Astrocyte (in vitro differentiated cells and primary cell): Measurements from ENCODE around the gene DPP8. TPM values are rescaled to one million over a fixed set of nuclear protein-coding genes. Genes with fewer than 3 reads are reported as not detected.

Experiments
- DNase-seq: peaks from one replicate; pipeline ENCODE4 v3.0.0-alpha.2; 2010; ENCODE audit warnings: low read depth
- FAIRE-seq: peaks from 2 replicates; lab custom pipeline; 2011; peaks lifted over from hg19 to GRCh38; lab: Jason Lieb, UNC
- H2AFZ ChIP-seq: 2 replicates; pipeline ENCODE4 v1.6.0; 2012; ENCODE audit warnings: low read depth, low read length, inconsistent platforms
- H3K27ac ChIP-seq: 2 replicates; pipeline ENCODE4 v1.5.1; 2011; ENCODE audit warnings: low read depth, low read length, inconsistent platforms
- H3K27me3 ChIP-seq: 2 replicates; pipeline ENCODE4 v1.6.0; 2011; ENCODE audit warnings: low read length, inconsistent platforms; ENCODE audit not compliant: insufficient read depth
- H3K36me3 ChIP-seq: 2 replicates; pipeline ENCODE4 v1.5.1; 2011; ENCODE audit warnings: low read length, inconsistent platforms; ENCODE audit not compliant: insufficient read depth
- H3K4me1 ChIP-seq: 2 replicates; pipeline ENCODE4 v1.5.1; 2011; ENCODE audit warnings: low read length, inconsistent platforms; ENCODE audit not compliant: insufficient read depth
- H3K4me2 ChIP-seq: 2 replicates; pipeline ENCODE4 v1.6.0; 2012; ENCODE audit warnings: low read length, inconsistent platforms
- H3K4me3 ChIP-seq: 2 replicates; pipeline ENCODE4 v1.5.1; 2011; ENCODE audit warnings: low read depth, mild to moderate bottlenecking, low read length, inconsistent platforms; ENCODE audit not compliant: insufficient read depth
- H3K79me2 ChIP-seq: 2 replicates; pipeline ENCODE4 v1.6.0; 2012; ENCODE audit warnings: mild to moderate bottlenecking, low read length, inconsistent platforms; ENCODE audit not compliant: insufficient read depth
- H3K9ac ChIP-seq: 2 replicates; pipeline ENCODE4 v1.6.0; 2012; ENCODE audit warnings: mild to moderate bottlenecking, low read length, inconsistent platforms
- H3K9me3 ChIP-seq: 2 replicates; pipeline ENCODE4 v1.5.1; 2012; ENCODE audit warnings: low read depth, mild to moderate bottlenecking, low read length, inconsistent platforms; ENCODE audit not compliant: insufficient read depth
- H4K20me1 ChIP-seq: 2 replicates; pipeline ENCODE4 v1.6.0; 2012; ENCODE audit warnings: low read length, inconsistent platforms; ENCODE audit not compliant: insufficient read depth
- H3K27ac Mint-ChIP-seq: one replicate; pipeline ENCODE4 v1.8.0; 2021; ENCODE audit warnings: mild to moderate bottlenecking, mixed read lengths; ENCODE audit not compliant: unreplicated experiment
- H3K27me3 Mint-ChIP-seq: one replicate; pipeline ENCODE4 v1.8.0; 2021; ENCODE audit warnings: low read depth, mixed read lengths; ENCODE audit not compliant: unreplicated experiment
- H3K36me3 Mint-ChIP-seq: one replicate; pipeline ENCODE4 v1.8.0; 2021; ENCODE audit warnings: low read depth, mixed read lengths; ENCODE audit not compliant: unreplicated experiment
- H3K4me1 Mint-ChIP-seq: one replicate; pipeline ENCODE4 v1.8.0; 2021; ENCODE audit warnings: low read depth, mixed read lengths; ENCODE audit not compliant: unreplicated experiment
- H3K4me3 Mint-ChIP-seq: one replicate; pipeline ENCODE4 v1.8.0; 2021; ENCODE audit warnings: mild to moderate bottlenecking, moderate library complexity, mixed read lengths; ENCODE audit not compliant: unreplicated experiment
- H3K9me3 Mint-ChIP-seq: one replicate; pipeline ENCODE4 v1.8.0; 2021; ENCODE audit warnings: mild to moderate bottlenecking, mixed read lengths; ENCODE audit not compliant: unreplicated experiment
- EZH2 ChIP-seq: IDR thresholded peaks from 2 replicates; pipeline ENCODE4 v1.6.1; 2012; ENCODE audit warnings: mild to moderate bottlenecking, low read length, inconsistent platforms; ENCODE audit not compliant: insufficient read depth
- total RNA-seq: library from RNA; stranded (reverse); gene quantifications from 2 replicates; pipeline ENCODE4 v1.2.1, GENCODE V29; 2021
- TF ChIP-seq, protein P1 (sequence below): IDR thresholded peaks from 2 replicates; pipeline ENCODE4 v1.5.1; 2011; ENCODE audit warnings: low read depth, mild to moderate bottlenecking, inconsistent platforms, low read length, moderate library complexity; ENCODE audit not compliant: insufficient read depth

Gene DPP8
- total RNA-seq, 1 donor from 2014 or later = 29.5 TPM

DNA sequence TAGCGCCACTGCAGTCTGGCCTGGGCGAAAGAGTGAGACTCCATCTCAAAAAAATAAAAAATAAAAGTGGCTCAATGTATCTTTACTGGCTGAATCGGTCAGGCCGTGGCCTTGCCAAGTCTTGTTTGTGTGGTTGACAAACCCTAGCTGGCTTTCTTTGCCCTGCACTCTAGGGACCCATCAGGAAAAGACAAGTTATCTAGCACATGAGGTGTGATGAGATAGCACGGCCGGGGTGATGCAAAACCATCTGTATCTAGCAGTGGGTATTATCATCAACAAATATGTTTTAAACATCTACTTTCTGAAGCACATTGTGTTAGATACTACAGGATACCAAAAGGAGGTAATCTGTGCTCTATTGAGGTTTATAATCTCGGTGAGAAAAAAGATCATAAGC is 3.9 kb upstream of the DPP8 start:
- Histone ChIP-seq H3K36me3 (no peaks in the 10 kb centered on the region), H3K4me2 (no peak overlapping the region), H3K27ac (no peak overlapping the region), H3K9me3 (no peaks in the 10 kb centered on the region), H4K20me1 (peaks cover 5% of the 10 kb centered on the region), H3K4me3 (no peak overlapping the region), H3K4me1 (peaks cover 2% of the 10 kb centered on the region), H3K27me3 (no peaks in the 10 kb centered on the region), H3K9ac (no peak overlapping the region), H3K79me2 (peaks cover 11% of the 10 kb centered on the region), H2AFZ (no peak overlapping the region)
- Mint-ChIP-seq H3K27me3 (no peaks in the 10 kb centered on the region), H3K9me3 (peaks cover 1% of the 10 kb centered on the region), H3K36me3 (no peaks in the 10 kb centered on the region), H3K4me1 (no peaks in the 10 kb centered on the region), H3K27ac (no peak overlapping the region), H3K4me3 (no peak overlapping the region)
- DNase-seq = no peak
- no peak for FAIRE-seq
- TF ChIP-seq, protein P1, sequence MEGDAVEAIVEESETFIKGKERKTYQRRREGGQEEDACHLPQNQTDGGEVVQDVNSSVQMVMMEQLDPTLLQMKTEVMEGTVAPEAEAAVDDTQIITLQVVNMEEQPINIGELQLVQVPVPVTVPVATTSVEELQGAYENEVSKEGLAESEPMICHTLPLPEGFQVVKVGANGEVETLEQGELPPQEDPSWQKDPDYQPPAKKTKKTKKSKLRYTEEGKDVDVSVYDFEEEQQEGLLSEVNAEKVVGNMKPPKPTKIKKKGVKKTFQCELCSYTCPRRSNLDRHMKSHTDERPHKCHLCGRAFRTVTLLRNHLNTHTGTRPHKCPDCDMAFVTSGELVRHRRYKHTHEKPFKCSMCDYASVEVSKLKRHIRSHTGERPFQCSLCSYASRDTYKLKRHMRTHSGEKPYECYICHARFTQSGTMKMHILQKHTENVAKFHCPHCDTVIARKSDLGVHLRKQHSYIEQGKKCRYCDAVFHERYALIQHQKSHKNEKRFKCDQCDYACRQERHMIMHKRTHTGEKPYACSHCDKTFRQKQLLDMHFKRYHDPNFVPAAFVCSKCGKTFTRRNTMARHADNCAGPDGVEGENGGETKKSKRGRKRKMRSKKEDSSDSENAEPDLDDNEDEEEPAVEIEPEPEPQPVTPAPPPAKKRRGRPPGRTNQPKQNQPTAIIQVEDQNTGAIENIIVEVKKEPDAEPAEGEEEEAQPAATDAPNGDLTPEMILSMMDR = no peak
- TF ChIP-seq EZH2 = no peak

DNA sequence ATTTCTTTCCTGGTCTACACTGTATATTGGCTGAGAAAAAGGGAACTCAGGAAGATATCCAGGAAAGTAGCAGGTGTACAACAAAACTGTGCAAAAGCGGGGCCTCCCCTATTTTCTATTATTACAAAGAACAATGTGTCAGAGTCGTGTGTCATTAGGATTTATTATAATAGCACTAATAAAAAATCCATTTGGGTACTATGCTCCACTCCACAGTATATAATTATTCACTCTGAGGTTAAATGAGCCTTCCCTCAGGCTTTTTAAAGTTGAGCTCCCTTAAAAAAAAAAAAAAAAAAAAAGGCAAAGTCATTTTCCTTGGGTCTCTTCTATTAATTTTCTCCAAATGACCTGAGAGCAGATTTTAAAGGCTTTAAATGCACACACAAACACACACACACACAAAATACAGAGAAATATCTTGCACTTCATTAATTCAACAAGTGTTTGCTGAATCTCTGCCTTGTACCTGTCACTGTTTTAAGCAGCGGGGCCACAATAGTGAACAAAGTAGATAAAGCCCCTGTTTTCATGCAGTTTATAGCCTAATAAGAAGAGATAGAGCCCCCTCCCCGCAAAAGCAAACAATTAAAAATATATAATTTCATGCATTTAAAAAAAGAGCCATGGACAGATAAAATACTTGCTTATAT is 1.3 kb upstream of the DPP8 start:
- Histone ChIP-seq H3K79me2 (peaks cover 35% of the 10 kb centered on the region), H4K20me1 (peaks cover 17% of the 10 kb centered on the region), H3K27me3 (no peaks in the 10 kb centered on the region), H3K36me3 (peaks cover 5% of the 10 kb centered on the region), H3K4me3 (no peak overlapping the region), H2AFZ (no peak overlapping the region), H3K9me3 (no peaks in the 10 kb centered on the region), H3K27ac (no peak overlapping the region), H3K9ac (no peak overlapping the region), H3K4me1 (peaks cover 8% of the 10 kb centered on the region), H3K4me2 (no peak overlapping the region)
- TF ChIP-seq, protein P1 = no peak
- no peak for TF ChIP-seq EZH2
- DNase-seq (no peak), FAIRE-seq (no peak)
- peaks cover 2% of the 10 kb centered on the region for H3K36me3 Mint-ChIP-seq
- H3K27ac Mint-ChIP-seq = no peak overlapping the region
- H3K27me3 Mint-ChIP-seq = no peaks in the 10 kb centered on the region
- H3K9me3 Mint-ChIP-seq = peaks cover 1% of the 10 kb centered on the region
- peaks cover 10% of the 10 kb centered on the region for H3K4me1 Mint-ChIP-seq
- peak overlapping the region; percentile 57 for H3K4me3 Mint-ChIP-seq

DNA sequence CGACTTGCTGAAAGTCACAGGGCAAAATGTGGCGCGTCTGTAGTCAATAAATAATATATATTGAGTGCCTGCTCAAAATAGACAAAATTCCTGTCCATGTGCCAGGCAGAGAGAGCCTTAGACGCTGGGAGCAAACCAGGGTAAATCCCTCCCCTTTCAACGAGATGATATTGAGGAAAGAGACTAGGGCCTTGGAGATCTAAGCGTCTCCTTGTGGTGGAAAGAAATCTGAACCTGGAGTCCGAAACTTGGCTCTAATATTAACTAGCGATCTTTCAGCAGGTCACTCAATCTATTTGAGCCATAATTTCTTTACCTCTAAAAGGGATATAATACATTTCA is 348 bp upstream of the DPP8 start:
- H3K36me3 Mint-ChIP-seq = peaks cover 2% of the 10 kb centered on the region
- Histone ChIP-seq H3K79me2 (peaks cover 35% of the 10 kb centered on the region), H3K4me3 (peak overlapping the region; percentile 96), H3K9ac (no peak overlapping the region), H4K20me1 (peaks cover 17% of the 10 kb centered on the region), H3K27me3 (no peaks in the 10 kb centered on the region), H3K36me3 (peaks cover 5% of the 10 kb centered on the region), H3K27ac (no peak overlapping the region), H3K4me1 (peaks cover 8% of the 10 kb centered on the region), H2AFZ (peak overlapping the region; percentile 73), H3K4me2 (peak overlapping the region; percentile 99), H3K9me3 (no peaks in the 10 kb centered on the region)
- H3K4me1 Mint-ChIP-seq = peaks cover 10% of the 10 kb centered on the region
- no peak for FAIRE-seq
- peak overlapping the region; percentile 100 for H3K4me3 Mint-ChIP-seq
- DNase-seq = no peak
- H3K27me3 Mint-ChIP-seq = no peaks in the 10 kb centered on the region
- H3K27ac Mint-ChIP-seq = peak overlapping the region; percentile 77
- H3K9me3 Mint-ChIP-seq = peaks cover 1% of the 10 kb centered on the region
- TF ChIP-seq, protein P1 = no peak
- no peak for TF ChIP-seq EZH2
